ENCODE data around the gene DNHD1.
A peak's percentile ranks its signal among the peaks of the same experiment; 100 is the strongest.

- TF ChIP-seq, protein P1, sequence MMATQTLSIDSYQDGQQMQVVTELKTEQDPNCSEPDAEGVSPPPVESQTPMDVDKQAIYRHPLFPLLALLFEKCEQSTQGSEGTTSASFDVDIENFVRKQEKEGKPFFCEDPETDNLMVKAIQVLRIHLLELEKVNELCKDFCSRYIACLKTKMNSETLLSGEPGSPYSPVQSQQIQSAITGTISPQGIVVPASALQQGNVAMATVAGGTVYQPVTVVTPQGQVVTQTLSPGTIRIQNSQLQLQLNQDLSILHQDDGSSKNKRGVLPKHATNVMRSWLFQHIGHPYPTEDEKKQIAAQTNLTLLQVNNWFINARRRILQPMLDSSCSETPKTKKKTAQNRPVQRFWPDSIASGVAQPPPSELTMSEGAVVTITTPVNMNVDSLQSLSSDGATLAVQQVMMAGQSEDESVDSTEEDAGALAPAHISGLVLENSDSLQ (IDR thresholded peaks at IDR 0.05), result no peak
- no peak for TF ChIP-seq FOXA1 (IDR thresholded peaks at IDR 0.05)
- TF ChIP-seq SUZ12 (IDR thresholded peaks at IDR 0.05), result no peak
- no peak for TF ChIP-seq CTBP1 (IDR thresholded peaks at IDR 0.05; ENCODE audit: borderline replicate concordance)
- TF ChIP-seq BHLHE40 (IDR thresholded peaks at IDR 0.05; ENCODE audit: borderline replicate concordance), result no peak
- TF ChIP-seq FOXK2 (IDR thresholded peaks at IDR 0.05), result no peak
- no peak for TF ChIP-seq HDGF (IDR thresholded peaks at IDR 0.05; ENCODE audit: borderline replicate concordance)
- peak; percentile 86 for TF ChIP-seq L3MBTL2 (conservative IDR thresholded peaks at IDR 0.05)
- TF ChIP-seq ZNF384 (IDR thresholded peaks at IDR 0.05), result no peak
- peak; percentile 53; the same call in 1 of the 2 replicates for TF ChIP-seq ELF4 (IDR thresholded peaks at IDR 0.05)
Measured at GRCh38 chr11:6612213-6613041, 115.3 kb downstream of the DNHD1 start, which contains the start of gene TAF10.

All from HEK293T (cell line).